Astrocyte of the cerebellum (primary cell): ENCODE results near the gene PHF21A.

ENCODE experiments used
- DNase-seq: peaks from one replicate; pipeline ENCODE4 v3.0.0-alpha.2; 2011; ENCODE audit warnings: low read depth
- H3K4me3 ChIP-seq: 2 replicates; pipeline ENCODE4 v1.5.1; 2011; ENCODE audit warnings: mild to moderate bottlenecking, low read depth, low read length, moderate library complexity
- CTCF ChIP-seq: IDR thresholded peaks from 2 replicates; pipeline ENCODE4 v1.5.1; 2012; ENCODE audit warnings: low read length, low read depth, moderate library complexity, mild to moderate bottlenecking; ENCODE audit errors: missing control alignments
- in situ Hi-C: cut with HindIII; loops from 2 replicates; pipeline ENCODE4 v1.10.0; 2017; ENCODE audit warnings: low sequenced_read_pairs

Gene PHF21A

GRCh38 chr11:46121301-46121723 lies at the start of gene PHF21A:
Gene PHF21A, minus strand, starts transcription at chr11:46121454. Its CDS starts 37,235 bp downstream, at chr11:46084219.
- peak within 1 kb of the TSS; percentile 64 for H3K4me3 ChIP-seq
- in situ Hi-C loops: no loop called here
- no peak for TF ChIP-seq CTCF
- DNase-seq: peak; percentile 82

GRCh38 chr11:46170797-46171196 lies 49.5 kb upstream of the PHF21A start:
- in situ Hi-C loops: no loop called here
- no peak for TF ChIP-seq CTCF
- no peak for DNase-seq
- no peak overlapping the region for H3K4me3 ChIP-seq

- no peak for DNase-seq
- no peak overlapping the region for H3K4me3 ChIP-seq
- no peak for TF ChIP-seq CTCF
- in situ Hi-C loops: no loop called here
Observed at GRCh38 chr11:46162700-46163099, 41.4 kb upstream of the PHF21A start.

- in situ Hi-C loops: no loop called here
- no peak overlapping the region for H3K4me3 ChIP-seq
- no peak for TF ChIP-seq CTCF
- DNase-seq: no peak
Observed at GRCh38 chr11:46161201-46161600, 39.9 kb upstream of the PHF21A start.

GRCh38 chr11:46160100-46160499 lies 38.8 kb upstream of the PHF21A start:
- in situ Hi-C loops: no loop called here
- no peak for TF ChIP-seq CTCF
- no peak overlapping the region for H3K4me3 ChIP-seq
- DNase-seq: no peak

- DNase-seq: no peak
- no peak for TF ChIP-seq CTCF
- in situ Hi-C loops: no loop called here
- H3K4me3 ChIP-seq: no peak overlapping the region
Observed at GRCh38 chr11:46159680-46160079, 38.4 kb upstream of the PHF21A start.

GRCh38 chr11:46149826-46150225 lies 28.6 kb upstream of the PHF21A start:
- in situ Hi-C loops: no loop called here
- H3K4me3 ChIP-seq: no peak overlapping the region
- no peak for DNase-seq
- no peak for TF ChIP-seq CTCF
